ENCODE results near the gene DNAH10.

Gene DNAH10, protein sequence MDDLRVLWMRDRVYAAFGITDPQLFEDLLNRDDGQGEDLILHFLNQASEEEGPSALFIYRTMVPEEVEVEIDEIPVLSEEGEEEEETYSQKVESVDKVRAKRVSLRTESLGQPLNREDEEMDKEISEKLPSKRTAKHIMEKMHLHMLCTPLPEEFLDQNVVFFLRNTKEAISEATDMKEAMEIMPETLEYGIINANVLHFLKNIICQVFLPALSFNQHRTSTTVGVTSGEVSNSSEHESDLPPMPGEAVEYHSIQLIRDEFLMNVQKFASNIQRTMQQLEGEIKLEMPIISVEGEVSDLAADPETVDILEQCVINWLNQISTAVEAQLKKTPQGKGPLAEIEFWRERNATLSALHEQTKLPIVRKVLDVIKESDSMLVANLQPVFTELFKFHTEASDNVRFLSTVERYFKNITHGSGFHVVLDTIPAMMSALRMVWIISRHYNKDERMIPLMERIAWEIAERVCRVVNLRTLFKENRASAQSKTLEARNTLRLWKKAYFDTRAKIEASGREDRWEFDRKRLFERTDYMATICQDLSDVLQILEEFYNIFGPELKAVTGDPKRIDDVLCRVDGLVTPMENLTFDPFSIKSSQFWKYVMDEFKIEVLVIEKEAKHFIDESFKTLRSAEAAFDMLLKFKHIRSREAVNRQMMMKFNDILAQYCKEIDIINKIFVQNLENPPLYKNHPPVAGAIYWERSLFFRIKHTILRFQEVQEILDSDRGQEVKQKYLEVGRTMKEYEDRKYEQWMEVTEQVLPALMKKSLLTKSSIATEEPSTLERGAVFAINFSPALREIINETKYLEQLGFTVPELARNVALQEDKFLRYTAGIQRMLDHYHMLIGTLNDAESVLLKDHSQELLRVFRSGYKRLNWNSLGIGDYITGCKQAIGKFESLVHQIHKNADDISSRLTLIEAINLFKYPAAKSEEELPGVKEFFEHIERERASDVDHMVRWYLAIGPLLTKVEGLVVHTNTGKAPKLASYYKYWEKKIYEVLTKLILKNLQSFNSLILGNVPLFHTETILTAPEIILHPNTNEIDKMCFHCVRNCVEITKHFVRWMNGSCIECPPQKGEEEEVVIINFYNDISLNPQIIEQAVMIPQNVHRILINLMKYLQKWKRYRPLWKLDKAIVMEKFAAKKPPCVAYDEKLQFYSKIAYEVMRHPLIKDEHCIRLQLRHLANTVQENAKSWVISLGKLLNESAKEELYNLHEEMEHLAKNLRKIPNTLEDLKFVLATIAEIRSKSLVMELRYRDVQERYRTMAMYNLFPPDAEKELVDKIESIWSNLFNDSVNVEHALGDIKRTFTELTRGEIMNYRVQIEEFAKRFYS (N-terminal part only)

DNA sequence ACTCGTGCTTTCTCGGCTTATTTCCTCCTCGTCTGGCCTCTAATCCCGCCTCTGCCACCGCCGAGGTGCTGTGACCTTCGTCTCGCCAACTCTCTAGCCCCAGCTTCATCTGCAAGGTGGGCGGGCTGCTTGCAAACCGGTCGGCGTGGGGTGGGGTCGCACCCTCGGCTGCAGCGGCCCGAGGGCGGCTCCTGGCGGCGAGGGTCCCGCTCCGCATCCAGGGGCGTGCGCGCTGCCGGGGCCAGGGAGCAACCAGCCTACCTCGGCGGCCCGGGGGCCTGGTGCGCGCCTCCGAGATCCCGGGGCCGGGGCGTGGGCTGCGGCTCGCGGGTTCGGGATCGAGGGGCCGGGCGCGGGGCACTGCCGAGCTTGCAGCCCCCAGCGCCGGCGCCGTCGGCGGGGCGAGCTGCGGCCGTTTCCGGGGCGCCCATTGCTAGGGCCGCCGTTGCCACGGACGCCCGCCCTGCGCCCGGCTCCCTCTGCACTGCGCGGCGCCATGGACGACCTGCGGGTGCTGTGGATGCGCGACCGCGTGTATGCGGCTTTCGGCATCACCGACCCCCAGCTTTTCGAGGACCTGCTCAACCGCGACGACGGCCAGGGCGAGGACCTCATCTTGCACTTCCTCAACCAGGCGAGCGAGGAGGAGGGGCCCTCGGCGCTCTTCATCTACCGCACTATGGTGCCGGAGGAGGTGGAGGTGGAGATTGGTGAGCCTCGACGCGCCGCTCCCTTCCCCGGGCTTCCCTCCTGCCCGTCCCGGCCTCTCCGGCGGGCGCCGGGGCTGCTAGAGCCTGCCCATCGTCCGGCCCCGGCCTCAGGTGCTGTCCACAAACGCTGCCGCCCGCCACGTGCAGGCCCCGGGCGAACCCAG lies at the start of gene DNAH10:
DNAH10 (plus strand) TSS at position 461 of the 874 bp plus-strand sequence; CDS start at position 497, 36 bp downstream.
- no peak for TF ChIP-seq ESRRG (CRISPR knock-in tag; IDR thresholded peaks at IDR 0.05)
- TF ChIP-seq, protein P1, sequence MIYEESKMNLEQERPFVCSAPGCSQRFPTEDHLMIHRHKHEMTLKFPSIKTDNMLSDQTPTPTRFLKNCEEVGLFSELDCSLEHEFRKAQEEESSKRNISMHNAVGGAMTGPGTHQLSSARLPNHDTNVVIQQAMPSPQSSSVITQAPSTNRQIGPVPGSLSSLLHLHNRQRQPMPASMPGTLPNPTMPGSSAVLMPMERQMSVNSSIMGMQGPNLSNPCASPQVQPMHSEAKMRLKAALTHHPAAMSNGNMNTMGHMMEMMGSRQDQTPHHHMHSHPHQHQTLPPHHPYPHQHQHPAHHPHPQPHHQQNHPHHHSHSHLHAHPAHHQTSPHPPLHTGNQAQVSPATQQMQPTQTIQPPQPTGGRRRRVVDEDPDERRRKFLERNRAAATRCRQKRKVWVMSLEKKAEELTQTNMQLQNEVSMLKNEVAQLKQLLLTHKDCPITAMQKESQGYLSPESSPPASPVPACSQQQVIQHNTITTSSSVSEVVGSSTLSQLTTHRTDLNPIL (CRISPR knock-in tag; IDR thresholded peaks at IDR 0.05; ENCODE audit: low read depth), result no peak
- TF ChIP-seq ZC3H10 (CRISPR knock-in tag; IDR thresholded peaks at IDR 0.05), result no peak
- no peak for TF ChIP-seq GLIS3 (CRISPR knock-in tag; IDR thresholded peaks at IDR 0.05)
- no peak for TF ChIP-seq BACH2 (CRISPR knock-in tag; IDR thresholded peaks at IDR 0.05; ENCODE audit: borderline replicate concordance)
- TF ChIP-seq ZNF8 (CRISPR knock-in tag; IDR thresholded peaks at IDR 0.05), result no peak
- no peak for TF ChIP-seq ARNTL (CRISPR knock-in tag; IDR thresholded peaks at IDR 0.05; ENCODE audit: borderline replicate concordance, low read depth)
- no peak for TF ChIP-seq RARB (CRISPR knock-in tag; IDR thresholded peaks at IDR 0.05)
- TF ChIP-seq PPARA (CRISPR knock-in tag; IDR thresholded peaks at IDR 0.05; ENCODE audit: borderline replicate concordance), result no peak
- TF ChIP-seq CSDC2 (CRISPR knock-in tag; IDR thresholded peaks at IDR 0.05), result no peak
- TF ChIP-seq, protein P2, sequence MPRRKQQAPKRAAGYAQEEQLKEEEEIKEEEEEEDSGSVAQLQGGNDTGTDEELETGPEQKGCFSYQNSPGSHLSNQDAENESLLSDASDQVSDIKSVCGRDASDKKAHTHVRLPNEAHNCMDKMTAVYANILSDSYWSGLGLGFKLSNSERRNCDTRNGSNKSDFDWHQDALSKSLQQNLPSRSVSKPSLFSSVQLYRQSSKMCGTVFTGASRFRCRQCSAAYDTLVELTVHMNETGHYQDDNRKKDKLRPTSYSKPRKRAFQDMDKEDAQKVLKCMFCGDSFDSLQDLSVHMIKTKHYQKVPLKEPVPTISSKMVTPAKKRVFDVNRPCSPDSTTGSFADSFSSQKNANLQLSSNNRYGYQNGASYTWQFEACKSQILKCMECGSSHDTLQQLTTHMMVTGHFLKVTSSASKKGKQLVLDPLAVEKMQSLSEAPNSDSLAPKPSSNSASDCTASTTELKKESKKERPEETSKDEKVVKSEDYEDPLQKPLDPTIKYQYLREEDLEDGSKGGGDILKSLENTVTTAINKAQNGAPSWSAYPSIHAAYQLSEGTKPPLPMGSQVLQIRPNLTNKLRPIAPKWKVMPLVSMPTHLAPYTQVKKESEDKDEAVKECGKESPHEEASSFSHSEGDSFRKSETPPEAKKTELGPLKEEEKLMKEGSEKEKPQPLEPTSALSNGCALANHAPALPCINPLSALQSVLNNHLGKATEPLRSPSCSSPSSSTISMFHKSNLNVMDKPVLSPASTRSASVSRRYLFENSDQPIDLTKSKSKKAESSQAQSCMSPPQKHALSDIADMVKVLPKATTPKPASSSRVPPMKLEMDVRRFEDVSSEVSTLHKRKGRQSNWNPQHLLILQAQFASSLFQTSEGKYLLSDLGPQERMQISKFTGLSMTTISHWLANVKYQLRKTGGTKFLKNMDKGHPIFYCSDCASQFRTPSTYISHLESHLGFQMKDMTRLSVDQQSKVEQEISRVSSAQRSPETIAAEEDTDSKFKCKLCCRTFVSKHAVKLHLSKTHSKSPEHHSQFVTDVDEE (CRISPR knock-in tag; IDR thresholded peaks at IDR 0.05), result no peak
- TF ChIP-seq SNAI2 (CRISPR knock-in tag; IDR thresholded peaks at IDR 0.05), result no peak
- no peak for TF ChIP-seq TCF4 (CRISPR knock-in tag; IDR thresholded peaks at IDR 0.05; ENCODE audit: borderline replicate concordance)
- TF ChIP-seq, protein P3, sequence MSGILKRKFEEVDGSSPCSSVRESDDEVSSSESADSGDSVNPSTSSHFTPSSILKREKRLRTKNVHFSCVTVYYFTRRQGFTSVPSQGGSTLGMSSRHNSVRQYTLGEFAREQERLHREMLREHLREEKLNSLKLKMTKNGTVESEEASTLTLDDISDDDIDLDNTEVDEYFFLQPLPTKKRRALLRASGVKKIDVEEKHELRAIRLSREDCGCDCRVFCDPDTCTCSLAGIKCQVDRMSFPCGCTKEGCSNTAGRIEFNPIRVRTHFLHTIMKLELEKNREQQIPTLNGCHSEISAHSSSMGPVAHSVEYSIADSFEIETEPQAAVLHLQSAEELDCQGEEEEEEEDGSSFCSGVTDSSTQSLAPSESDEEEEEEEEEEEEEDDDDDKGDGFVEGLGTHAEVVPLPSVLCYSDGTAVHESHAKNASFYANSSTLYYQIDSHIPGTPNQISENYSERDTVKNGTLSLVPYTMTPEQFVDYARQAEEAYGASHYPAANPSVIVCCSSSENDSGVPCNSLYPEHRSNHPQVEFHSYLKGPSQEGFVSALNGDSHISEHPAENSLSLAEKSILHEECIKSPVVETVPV (CRISPR knock-in tag; IDR thresholded peaks at IDR 0.05), result no peak
- no peak for TF ChIP-seq TOX (CRISPR knock-in tag; IDR thresholded peaks at IDR 0.05; ENCODE audit: borderline replicate concordance)
- no peak for TF ChIP-seq ZFP3 (CRISPR knock-in tag; IDR thresholded peaks at IDR 0.05)
- TF ChIP-seq, protein P4, sequence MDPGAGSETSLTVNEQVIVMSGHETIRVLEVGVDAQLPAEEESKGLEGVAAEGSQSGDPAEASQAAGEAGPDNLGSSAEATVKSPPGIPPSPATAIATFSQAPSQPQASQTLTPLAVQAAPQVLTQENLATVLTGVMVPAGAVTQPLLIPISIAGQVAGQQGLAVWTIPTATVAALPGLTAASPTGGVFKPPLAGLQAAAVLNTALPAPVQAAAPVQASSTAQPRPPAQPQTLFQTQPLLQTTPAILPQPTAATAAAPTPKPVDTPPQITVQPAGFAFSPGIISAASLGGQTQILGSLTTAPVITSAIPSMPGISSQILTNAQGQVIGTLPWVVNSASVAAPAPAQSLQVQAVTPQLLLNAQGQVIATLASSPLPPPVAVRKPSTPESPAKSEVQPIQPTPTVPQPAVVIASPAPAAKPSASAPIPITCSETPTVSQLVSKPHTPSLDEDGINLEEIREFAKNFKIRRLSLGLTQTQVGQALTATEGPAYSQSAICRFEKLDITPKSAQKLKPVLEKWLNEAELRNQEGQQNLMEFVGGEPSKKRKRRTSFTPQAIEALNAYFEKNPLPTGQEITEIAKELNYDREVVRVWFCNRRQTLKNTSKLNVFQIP (CRISPR knock-in tag; IDR thresholded peaks at IDR 0.05; ENCODE audit: borderline replicate concordance, low read depth), result no peak
- TF ChIP-seq OSR1 (CRISPR knock-in tag; IDR thresholded peaks at IDR 0.05), result no peak
- no peak for TF ChIP-seq ZNF70 (CRISPR knock-in tag; IDR thresholded peaks at IDR 0.05)
- TF ChIP-seq ZNF565 (CRISPR knock-in tag; conservative IDR thresholded peaks at IDR 0.05; ENCODE audit: low read depth), result no peak
- ATAC-seq, result no peak
